Astrocyte (in vitro differentiated cells and primary cell): ENCODE results near the gene WDR5. TPM values are rescaled to one million over a fixed set of nuclear protein-coding genes. Genes with fewer than 3 reads are reported as not detected.
A peak's percentile ranks its signal among the peaks of the same experiment; 100 is the strongest.

Experiments
- DNase-seq: peaks from one replicate; pipeline ENCODE4 v3.0.0-alpha.2; 2010; ENCODE audit warnings: low read depth
- FAIRE-seq: peaks from 2 replicates; lab custom pipeline; 2011; peaks lifted over from hg19 to GRCh38; lab: Jason Lieb, UNC
- H2AFZ ChIP-seq: 2 replicates; pipeline ENCODE4 v1.6.0; 2012; ENCODE audit warnings: low read depth, low read length, inconsistent platforms
- H3K27ac ChIP-seq: 2 replicates; pipeline ENCODE4 v1.5.1; 2011; ENCODE audit warnings: low read depth, low read length, inconsistent platforms
- H3K27me3 ChIP-seq: 2 replicates; pipeline ENCODE4 v1.6.0; 2011; ENCODE audit warnings: low read length, inconsistent platforms; ENCODE audit not compliant: insufficient read depth
- H3K36me3 ChIP-seq: 2 replicates; pipeline ENCODE4 v1.5.1; 2011; ENCODE audit warnings: low read length, inconsistent platforms; ENCODE audit not compliant: insufficient read depth
- H3K4me1 ChIP-seq: 2 replicates; pipeline ENCODE4 v1.5.1; 2011; ENCODE audit warnings: low read length, inconsistent platforms; ENCODE audit not compliant: insufficient read depth
- H3K4me2 ChIP-seq: 2 replicates; pipeline ENCODE4 v1.6.0; 2012; ENCODE audit warnings: low read length, inconsistent platforms
- H3K4me3 ChIP-seq: 2 replicates; pipeline ENCODE4 v1.5.1; 2011; ENCODE audit warnings: low read depth, mild to moderate bottlenecking, low read length, inconsistent platforms; ENCODE audit not compliant: insufficient read depth
- H3K79me2 ChIP-seq: 2 replicates; pipeline ENCODE4 v1.6.0; 2012; ENCODE audit warnings: mild to moderate bottlenecking, low read length, inconsistent platforms; ENCODE audit not compliant: insufficient read depth
- H3K9ac ChIP-seq: 2 replicates; pipeline ENCODE4 v1.6.0; 2012; ENCODE audit warnings: mild to moderate bottlenecking, low read length, inconsistent platforms
- H3K9me3 ChIP-seq: 2 replicates; pipeline ENCODE4 v1.5.1; 2012; ENCODE audit warnings: low read depth, mild to moderate bottlenecking, low read length, inconsistent platforms; ENCODE audit not compliant: insufficient read depth
- H4K20me1 ChIP-seq: 2 replicates; pipeline ENCODE4 v1.6.0; 2012; ENCODE audit warnings: low read length, inconsistent platforms; ENCODE audit not compliant: insufficient read depth
- H3K27ac Mint-ChIP-seq: one replicate; pipeline ENCODE4 v1.8.0; 2021; ENCODE audit warnings: mild to moderate bottlenecking, mixed read lengths; ENCODE audit not compliant: unreplicated experiment
- H3K27me3 Mint-ChIP-seq: one replicate; pipeline ENCODE4 v1.8.0; 2021; ENCODE audit warnings: low read depth, mixed read lengths; ENCODE audit not compliant: unreplicated experiment
- H3K36me3 Mint-ChIP-seq: one replicate; pipeline ENCODE4 v1.8.0; 2021; ENCODE audit warnings: low read depth, mixed read lengths; ENCODE audit not compliant: unreplicated experiment
- H3K4me1 Mint-ChIP-seq: one replicate; pipeline ENCODE4 v1.8.0; 2021; ENCODE audit warnings: low read depth, mixed read lengths; ENCODE audit not compliant: unreplicated experiment
- H3K4me3 Mint-ChIP-seq: one replicate; pipeline ENCODE4 v1.8.0; 2021; ENCODE audit warnings: mild to moderate bottlenecking, moderate library complexity, mixed read lengths; ENCODE audit not compliant: unreplicated experiment
- H3K9me3 Mint-ChIP-seq: one replicate; pipeline ENCODE4 v1.8.0; 2021; ENCODE audit warnings: mild to moderate bottlenecking, mixed read lengths; ENCODE audit not compliant: unreplicated experiment
- CTCF ChIP-seq: IDR thresholded peaks from 2 replicates; pipeline ENCODE4 v1.5.1; 2011; ENCODE audit warnings: low read depth, mild to moderate bottlenecking, inconsistent platforms, low read length, moderate library complexity; ENCODE audit not compliant: insufficient read depth
- EZH2 ChIP-seq: IDR thresholded peaks from 2 replicates; pipeline ENCODE4 v1.6.1; 2012; ENCODE audit warnings: mild to moderate bottlenecking, low read length, inconsistent platforms; ENCODE audit not compliant: insufficient read depth
- total RNA-seq: library from RNA; stranded (reverse); gene quantifications from 2 replicates; pipeline ENCODE4 v1.2.1, GENCODE V29; 2021

Gene WDR5
- total RNA-seq, 1 donor from 2014 or later, result 28.1 TPM

- Mint-ChIP-seq H3K36me3 (peaks cover 10% of the 10 kb centered on the region), H3K27me3 (no peaks in the 10 kb centered on the region), H3K9me3 (no peaks in the 10 kb centered on the region), H3K4me3 (no peak overlapping the region), H3K27ac (no peak overlapping the region), H3K4me1 (peaks cover 16% of the 10 kb centered on the region)
- H2AFZ ChIP-seq, result no peak overlapping the region
- peaks cover 58% of the 10 kb centered on the region for H3K79me2 ChIP-seq
- no peak overlapping the region for H3K27ac ChIP-seq
- no peaks in the 10 kb centered on the region for H3K9me3 ChIP-seq
- H4K20me1 ChIP-seq, result peaks cover 59% of the 10 kb centered on the region
- H3K27me3 ChIP-seq, result no peaks in the 10 kb centered on the region
- FAIRE-seq (no peak), DNase-seq (peak; percentile 19)
- peak overlapping the region; percentile 59 for H3K4me2 ChIP-seq
- H3K4me1 ChIP-seq, result peaks cover 18% of the 10 kb centered on the region
- H3K4me3 ChIP-seq, result no peak overlapping the region
- H3K36me3 ChIP-seq, result peaks cover 17% of the 10 kb centered on the region
- peak overlapping the region; percentile 5 for H3K9ac ChIP-seq
- TF ChIP-seq CTCF, result no peak
Measured at GRCh38 chr9:134139081-134139480, 3.2 kb downstream of the WDR5 start.

GRCh38 chr9:134141906-134142305 is 6.0 kb downstream of the WDR5 start:
- H3K4me3 Mint-ChIP-seq, result no peak overlapping the region
- H3K27me3 Mint-ChIP-seq, result no peaks in the 10 kb centered on the region
- H3K27ac Mint-ChIP-seq, result no peak overlapping the region
- H3K9me3 Mint-ChIP-seq, result no peaks in the 10 kb centered on the region
- H2AFZ ChIP-seq, result no peak overlapping the region
- peaks cover 51% of the 10 kb centered on the region for H3K79me2 ChIP-seq
- H3K4me2 ChIP-seq, result no peak overlapping the region
- peaks cover 16% of the 10 kb centered on the region for H3K36me3 Mint-ChIP-seq
- H3K9ac ChIP-seq, result no peak overlapping the region
- FAIRE-seq (no peak), DNase-seq (no peak)
- peaks cover 16% of the 10 kb centered on the region for H3K4me1 ChIP-seq
- peaks cover 14% of the 10 kb centered on the region for H3K4me1 Mint-ChIP-seq
- TF ChIP-seq EZH2 (no peak), CTCF (no peak)
- no peak overlapping the region for H3K27ac ChIP-seq
- peaks cover 57% of the 10 kb centered on the region for H4K20me1 ChIP-seq
- H3K9me3 ChIP-seq, result no peaks in the 10 kb centered on the region
- H3K36me3 ChIP-seq, result peaks cover 17% of the 10 kb centered on the region
- H3K27me3 ChIP-seq, result no peaks in the 10 kb centered on the region
- H3K4me3 ChIP-seq, result no peak overlapping the region

GRCh38 chr9:134144801-134145200 is 8.9 kb downstream of the WDR5 start:
- no peak overlapping the region for H2AFZ ChIP-seq
- no peak overlapping the region for H3K4me3 Mint-ChIP-seq
- no peaks in the 10 kb centered on the region for H3K4me1 Mint-ChIP-seq
- H3K36me3 Mint-ChIP-seq, result peaks cover 27% of the 10 kb centered on the region
- H3K4me2 ChIP-seq, result no peak overlapping the region
- no peaks in the 10 kb centered on the region for H3K9me3 ChIP-seq
- H4K20me1 ChIP-seq, result peaks cover 35% of the 10 kb centered on the region
- no peak overlapping the region for H3K27ac Mint-ChIP-seq
- H3K9ac ChIP-seq, result no peak overlapping the region
- no peaks in the 10 kb centered on the region for H3K27me3 Mint-ChIP-seq
- peaks cover 25% of the 10 kb centered on the region for H3K36me3 ChIP-seq
- no peak overlapping the region for H3K4me3 ChIP-seq
- peaks cover 22% of the 10 kb centered on the region for H3K79me2 ChIP-seq
- FAIRE-seq (no peak), DNase-seq (no peak)
- no peak for TF ChIP-seq EZH2
- TF ChIP-seq CTCF, result no peak
- no peaks in the 10 kb centered on the region for H3K9me3 Mint-ChIP-seq
- H3K4me1 ChIP-seq, result peaks cover 5% of the 10 kb centered on the region
- H3K27ac ChIP-seq, result no peak overlapping the region
- H3K27me3 ChIP-seq, result no peaks in the 10 kb centered on the region
